ENCODE results near the gene REM2.
"Not testable (repeated sequence)": the region's sequence is repeated elsewhere in the genome, so short reads cannot be mapped to it uniquely, and the experiment has no call there.

The REM2 gene

GRCh38 chr14:22897357-22897756 lies 14.3 kb downstream of the REM2 start:
- no peak for DNase-seq (ENCODE audit: low read depth)

DNA sequence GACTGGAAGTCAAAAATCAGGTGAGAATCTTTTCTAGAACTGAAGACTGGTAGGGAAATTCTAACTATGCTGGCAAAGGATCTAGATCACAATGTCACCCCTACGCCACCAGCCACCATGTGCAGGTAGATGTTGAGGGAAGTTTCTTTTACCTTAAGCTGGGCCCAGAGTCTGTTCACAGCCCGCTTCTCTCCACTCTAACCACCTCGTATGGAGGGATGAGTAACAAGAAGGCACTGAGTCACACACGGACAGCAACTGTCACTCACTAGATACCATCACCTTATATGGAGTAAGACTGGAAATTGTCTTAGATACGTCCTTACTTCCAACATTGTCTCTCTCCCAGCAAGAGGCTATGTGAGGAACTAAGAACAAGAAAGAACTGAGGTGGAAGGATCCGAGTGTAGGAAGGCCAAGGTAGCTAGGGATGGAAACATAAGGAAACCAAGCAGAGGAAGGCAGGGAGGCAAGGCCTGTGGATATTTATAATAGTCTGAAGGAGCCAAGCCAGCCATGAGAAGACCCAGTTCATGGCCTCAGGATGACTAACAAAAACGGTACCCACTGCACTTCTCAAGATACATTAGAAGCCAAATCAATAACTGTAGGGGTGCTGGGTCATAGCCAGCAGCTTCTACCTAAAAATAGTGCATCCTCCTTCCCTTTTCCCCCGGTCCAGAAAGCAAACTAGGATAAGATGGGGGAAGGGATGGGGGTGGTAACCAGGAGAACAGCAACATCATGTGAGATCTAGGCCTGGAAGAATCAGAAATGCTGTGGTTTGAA lies 15.5 kb downstream of the REM2 start:
- peak; percentile 93 for DNase-seq (ENCODE audit: low read depth)

- peak; percentile 81 for DNase-seq (ENCODE audit: low read depth)
Measured at GRCh38 chr14:22900081-22900799, 17.2 kb downstream of the REM2 start.

- DNase-seq (ENCODE audit: low read depth) = no peak
Measured at GRCh38 chr14:22901799-22902198, 18.8 kb downstream of the REM2 start.

DNA sequence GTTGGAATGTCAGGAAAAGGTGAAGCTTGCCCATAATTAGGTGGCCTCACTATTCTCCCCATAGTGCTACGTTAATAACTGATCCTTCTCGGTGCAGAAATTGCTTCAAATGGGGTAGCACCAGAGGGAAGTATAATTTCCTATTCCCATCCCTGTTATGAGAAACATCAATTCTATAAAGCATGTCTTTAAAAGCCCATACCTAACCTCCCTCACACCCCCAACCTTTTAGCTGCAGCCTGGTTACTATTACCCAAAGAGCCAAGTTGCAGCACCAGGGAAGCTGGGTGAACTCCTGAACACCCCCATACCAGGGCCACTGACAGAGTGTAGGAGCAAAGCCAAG lies 20.7 kb downstream of the REM2 start:
- DNase-seq (ENCODE audit: low read depth) = no peak

- DNase-seq (ENCODE audit: low read depth) = no peak
Measured at GRCh38 chr14:22905627-22906026, 22.6 kb downstream of the REM2 start.

- no peak for DNase-seq (ENCODE audit: low read depth)
Measured at GRCh38 chr14:22906073-22906472, 23.1 kb downstream of the REM2 start.

DNA sequence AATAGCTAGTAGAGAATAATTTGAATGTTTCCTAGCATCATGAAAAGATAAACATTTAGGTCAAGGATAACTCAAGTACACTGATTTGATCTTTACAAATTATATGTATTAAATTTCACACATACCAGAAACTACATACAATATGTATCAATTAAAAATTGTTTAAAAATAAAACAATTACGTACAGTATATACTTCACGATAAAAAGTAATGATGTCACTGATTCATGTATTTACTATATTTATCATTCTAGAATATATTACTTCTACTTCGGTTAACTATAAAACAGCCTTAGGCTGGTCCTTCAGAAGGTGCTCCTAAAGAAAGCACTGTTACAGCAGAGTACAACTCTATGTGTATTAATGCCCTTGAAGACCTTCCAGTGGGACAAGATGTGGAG lies 24.4 kb downstream of the REM2 start:
- no peak for DNase-seq (ENCODE audit: low read depth)

GRCh38 chr14:22908601-22909000 lies 25.6 kb downstream of the REM2 start:
- no peak for DNase-seq (ENCODE audit: low read depth)

DNA sequence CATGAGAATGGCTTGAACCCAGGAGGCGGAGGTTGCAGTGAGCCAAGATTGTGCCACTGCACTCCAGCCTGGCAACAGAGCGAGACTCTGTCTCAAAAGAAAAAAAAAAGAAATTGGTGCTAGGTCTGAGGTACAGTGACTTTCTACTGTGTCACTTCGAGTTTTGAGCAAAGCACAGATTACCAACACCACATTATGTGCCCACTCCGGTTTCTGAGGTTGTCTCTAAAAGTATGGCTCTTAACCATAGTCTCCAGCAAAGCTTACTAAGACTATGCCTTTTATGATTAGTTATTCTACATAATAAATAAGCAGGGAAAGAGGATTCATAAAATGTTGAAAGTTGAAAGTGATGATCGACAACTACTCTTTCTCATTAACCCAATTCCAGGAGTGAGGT lies 27.9 kb downstream of the REM2 start:
- no peak for DNase-seq (ENCODE audit: low read depth)

- not testable (repeated sequence) for DNase-seq (ENCODE audit: low read depth)
Measured at GRCh38 chr14:22914836-22915235, 31.8 kb downstream of the REM2 start.

DNA sequence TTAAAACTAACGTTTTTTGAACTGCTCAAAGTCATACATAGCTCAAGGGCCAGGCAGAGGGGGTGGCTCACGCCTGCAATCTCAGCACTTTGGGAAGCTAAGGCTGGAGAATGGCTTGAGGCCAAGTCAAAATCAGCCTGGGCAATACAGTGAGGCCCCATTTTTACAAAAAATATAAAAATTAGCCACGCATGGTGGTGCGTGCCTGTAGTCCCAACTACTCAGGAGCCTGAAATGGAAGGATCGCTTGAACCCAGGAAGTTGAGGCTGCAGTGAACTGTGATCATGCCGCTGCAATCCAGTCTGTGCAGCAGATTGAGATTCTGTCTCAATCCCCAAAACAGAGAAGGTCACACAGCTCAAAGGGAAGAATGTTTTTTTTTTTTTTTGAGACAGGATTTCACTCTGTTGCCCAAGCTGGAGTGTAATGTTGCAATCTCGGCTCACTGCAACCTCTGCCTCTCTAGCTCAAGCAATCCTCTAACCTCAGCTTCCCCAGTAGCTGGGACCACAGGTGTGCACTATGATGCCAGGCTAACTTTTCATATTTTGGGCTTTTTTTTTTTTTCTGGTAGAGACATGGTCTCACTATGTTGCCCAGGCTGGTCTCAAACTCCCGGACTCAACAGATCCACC lies 33.0 kb downstream of the REM2 start:
- DNase-seq (ENCODE audit: low read depth) = no peak

DNA sequence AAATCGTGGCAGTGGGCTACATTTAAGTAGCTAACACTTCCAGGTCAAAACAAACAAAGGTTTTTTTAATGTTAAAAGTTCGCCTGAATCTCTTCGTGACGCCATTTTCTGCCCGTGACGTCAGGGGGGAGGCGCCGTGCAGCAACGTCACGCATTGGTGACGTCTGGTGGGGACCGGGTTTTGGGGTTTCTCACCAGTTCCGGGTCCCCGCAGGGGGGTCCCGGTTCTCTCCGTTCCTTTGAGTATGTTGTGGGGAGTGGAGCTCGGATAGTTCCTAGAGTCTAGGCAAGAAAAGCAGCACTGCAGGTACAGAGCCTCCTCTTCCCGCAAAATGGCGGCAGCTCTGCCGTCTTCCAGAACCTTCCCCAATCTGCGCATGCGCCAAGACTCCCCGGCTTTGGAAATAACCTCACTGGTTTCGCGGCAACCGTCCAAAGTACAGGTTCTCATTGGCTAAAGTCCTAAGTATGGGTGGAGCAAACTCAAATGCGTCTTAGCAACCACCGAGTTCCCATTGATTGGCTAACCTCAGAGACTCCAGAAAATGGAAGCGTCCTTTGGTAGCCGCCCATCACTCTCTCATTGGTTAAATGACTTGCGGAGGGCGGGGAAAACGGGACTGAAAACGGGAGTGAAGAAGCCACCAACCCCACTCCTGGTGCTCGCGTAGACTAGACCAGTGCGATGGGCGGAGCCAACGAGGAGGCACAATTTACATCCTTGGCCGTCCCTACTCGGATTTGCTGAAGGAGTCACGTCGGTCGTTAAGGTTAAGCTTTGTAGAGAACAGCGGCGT lies 36.0 kb downstream of the REM2 start, which contains the start of gene RBM23:
RBM23 (minus strand) TSS at position 346 of the 797 bp plus-strand sequence.
- DNase-seq (ENCODE audit: low read depth) = peak; percentile 100

DNA sequence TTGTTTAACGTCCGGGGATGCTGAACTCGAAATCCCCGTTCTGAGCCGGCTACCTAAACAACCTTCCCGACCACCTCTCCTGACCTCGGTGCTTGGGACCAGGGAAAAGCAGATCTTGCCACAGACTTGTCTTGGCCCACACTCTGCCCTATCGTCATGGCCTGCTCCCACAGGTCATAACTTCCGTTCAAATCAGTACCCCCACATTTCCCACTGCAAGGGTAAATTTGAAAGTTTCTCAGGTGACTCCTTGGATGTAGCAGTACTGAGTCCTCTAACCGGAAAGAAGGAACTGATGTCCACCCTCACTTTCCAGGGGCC lies 36.5 kb downstream of the REM2 start:
- DNase-seq (ENCODE audit: low read depth) = no peak

DNA sequence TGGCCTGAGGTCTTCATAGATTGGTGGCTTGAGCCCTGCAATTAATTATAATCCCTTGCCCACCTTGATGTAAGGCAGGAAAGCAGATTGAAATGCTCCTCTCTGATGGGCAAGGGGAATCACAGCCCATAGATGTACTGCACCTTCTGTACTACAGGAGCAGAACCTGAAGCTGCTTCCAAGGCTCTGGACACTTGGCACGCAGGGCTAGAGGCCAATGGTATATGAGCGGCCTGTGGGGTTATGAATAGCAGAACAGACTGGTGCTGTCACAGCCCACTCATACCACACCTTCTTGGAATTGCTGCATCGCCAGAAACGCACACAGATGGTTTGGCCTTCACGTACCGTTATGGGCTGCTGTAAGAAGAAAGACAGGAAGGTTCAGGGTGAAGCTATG lies 37.7 kb downstream of the REM2 start:
- no peak for DNase-seq (ENCODE audit: low read depth)

DNA sequence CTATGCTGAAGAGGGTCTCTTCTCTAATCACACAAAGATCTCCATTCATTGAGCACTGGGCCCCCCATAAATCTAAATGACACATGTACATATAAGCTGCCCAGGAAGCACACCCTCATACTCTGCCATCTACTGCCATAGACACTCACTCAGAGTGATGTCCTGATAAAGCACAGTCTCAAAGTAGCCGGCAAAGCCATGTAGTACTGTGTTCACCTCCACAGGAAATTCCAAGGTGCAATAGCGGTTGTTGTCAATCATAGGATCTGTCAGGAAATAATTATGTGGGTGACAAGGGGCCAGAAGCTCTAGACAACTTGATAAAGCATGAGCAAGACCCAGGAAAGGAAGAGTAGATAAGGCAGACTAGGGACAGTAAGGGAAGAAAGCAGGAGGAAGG lies 39.3 kb downstream of the REM2 start:
- no peak for DNase-seq (ENCODE audit: low read depth)

DNA sequence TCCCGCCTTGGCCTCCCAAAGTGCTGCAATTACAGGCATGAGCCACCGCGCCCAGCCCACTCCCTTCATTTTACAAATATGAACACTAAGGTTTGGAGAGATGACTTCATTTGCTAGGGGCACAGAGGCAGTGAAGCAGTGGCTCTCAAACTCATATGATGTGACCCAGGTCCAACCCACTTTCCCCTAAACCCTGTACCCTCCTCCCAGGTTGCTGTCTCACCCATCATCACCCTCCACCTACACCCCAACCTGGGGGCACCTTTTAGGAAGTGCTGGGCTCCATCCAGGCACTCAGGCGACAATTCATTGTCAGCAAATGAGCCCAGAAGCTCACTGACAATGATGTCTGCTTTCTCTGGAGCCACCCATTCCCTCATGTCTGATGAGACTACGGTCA lies 40.7 kb downstream of the REM2 start:
- no peak for DNase-seq (ENCODE audit: low read depth)

DNA sequence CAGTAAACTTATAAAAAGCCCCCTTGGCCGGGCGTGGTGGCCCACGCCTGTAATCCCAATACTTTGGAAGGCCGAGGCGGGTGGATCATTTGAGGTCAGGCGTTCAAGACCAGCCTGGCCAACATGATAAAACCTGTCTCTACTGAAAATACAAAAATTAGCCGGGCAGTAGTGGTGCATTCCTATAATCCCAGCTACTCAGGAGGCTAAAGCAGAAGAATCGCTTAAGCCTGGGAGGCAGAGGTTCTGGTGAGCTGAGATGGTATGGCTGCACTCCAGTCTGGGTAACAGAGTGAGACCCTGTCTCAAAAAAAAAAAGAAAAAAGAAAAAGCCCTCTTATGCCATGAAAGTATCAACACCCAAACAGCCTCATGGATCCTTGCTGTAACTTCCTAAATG lies 42.5 kb downstream of the REM2 start:
- no peak for DNase-seq (ENCODE audit: low read depth)

- DNase-seq (ENCODE audit: low read depth) = peak; percentile 20
Measured at GRCh38 chr14:22926316-22926715, 43.3 kb downstream of the REM2 start.

DNA sequence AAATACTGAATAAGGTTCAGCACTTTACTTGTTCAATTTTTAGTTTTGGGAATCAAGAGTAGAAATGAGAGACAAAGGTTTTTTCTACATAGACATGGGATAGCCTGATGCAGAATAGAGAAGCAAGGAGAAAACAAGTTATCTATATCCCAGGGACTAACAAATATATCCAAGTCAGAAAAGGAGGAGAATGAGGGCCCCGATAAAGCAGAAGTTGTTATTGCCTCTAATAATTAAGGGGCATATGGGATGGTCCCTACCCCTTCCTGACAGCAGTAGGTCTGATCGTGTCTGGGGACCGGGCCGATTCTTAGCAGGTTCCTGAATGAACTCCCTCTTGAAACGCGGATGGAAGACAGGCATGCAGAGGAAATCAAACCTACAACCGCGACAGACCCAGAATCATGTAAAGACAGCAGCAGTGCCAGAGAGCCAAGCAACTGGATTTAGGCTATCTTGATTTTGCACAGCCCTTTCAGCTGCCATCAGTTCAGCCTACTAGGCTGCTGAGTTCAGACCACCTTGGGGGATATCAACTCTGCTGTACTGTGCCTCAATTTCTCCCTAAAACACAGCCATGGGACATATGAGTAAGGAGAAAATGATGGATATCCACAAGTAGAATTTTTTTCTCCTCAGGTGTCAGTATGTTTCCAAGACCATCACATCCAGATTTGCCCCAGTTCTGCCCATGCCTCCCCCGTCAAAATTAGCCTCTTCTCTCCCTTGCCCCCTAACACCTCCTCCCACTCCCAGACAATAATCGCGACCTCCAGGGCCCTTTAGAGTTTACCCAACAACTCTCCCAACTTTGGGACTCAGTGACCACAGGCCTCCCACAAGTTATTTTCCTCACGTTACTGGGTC lies 45.4 kb downstream of the REM2 start:
- peak; percentile 13 for DNase-seq (ENCODE audit: low read depth)

Data from EH (cell line).